Prostate gland (tissue), 2 donors: ENCODE results near the gene FMNL1. TPM values are rescaled to one million over a fixed set of nuclear protein-coding genes. Genes with fewer than 3 reads are reported as not detected.
A peak's percentile ranks its signal among the peaks of the same experiment; 100 is the strongest.

Source experiments
- DNase-seq: peaks from one replicate; pipeline ENCODE4 v3.0.0-alpha.2; 2019; ENCODE audit warnings: low spot score
- H3K27ac ChIP-seq, 2 donors: fragments of 200-600 bp; sonication (generic); 2 replicates each; pipeline ENCODE4 v1.5.1; 2017 to 2019
- H3K27me3 ChIP-seq: fragments of 200-600 bp; sonication (generic); replicated peaks from 2 replicates; pipeline ENCODE4 v1.5.1; 2019; ENCODE audit not compliant: insufficient read depth
- H3K36me3 ChIP-seq, 2 donors: fragments of 200-600 bp; sonication (generic); 1 replicate in 1 of 2; 2 replicates in 1 of 2; pipeline versions ENCODE4 v1.5.1 to v1.8.1; 2017 to 2019
- H3K4me1 ChIP-seq: fragments of 200-600 bp; sonication (generic); replicated peaks from 2 replicates; pipeline ENCODE4 v1.5.1; 2019
- H3K4me3 ChIP-seq, 2 donors: fragments of 200-600 bp; sonication (generic); 2 replicates each; pipeline ENCODE4 v1.5.1; 2017 to 2019
- H3K9me3 ChIP-seq: fragments of 200-600 bp; sonication (generic); 2 replicates; pipeline ENCODE4 v1.5.1; 2017
- CTCF ChIP-seq, 4 experiments: fragments of 200-600 bp in 2 of 4; fragments of 450-650 bp in 2 of 4; sonication (generic) in 2 of 4; IDR thresholded peaks; 1 replicate in 3 of 4; 2 replicates in 1 of 4; pipeline ENCODE4 v1.5.1; 2016 to 2019; ENCODE audit warnings: antibody characterized with exemption in 4 of 4, mild to moderate bottlenecking in 2 of 4, moderate library complexity in 2 of 4
- POLR2A ChIP-seq: fragments of 450-650 bp; IDR thresholded peaks from one replicate; pipeline ENCODE4 v1.6.1; 2016; ENCODE audit warnings: antibody characterized with exemption, mild to moderate bottlenecking
- POLR2AphosphoS5 ChIP-seq: sonication (generic); formaldehyde crosslinking; IDR thresholded peaks from one replicate; pipeline ENCODE4 v1.6.1; 2017; ENCODE audit warnings: antibody characterized with exemption
- WGBS: methylation state at CpG from one replicate; pipeline ENCODE4 v1.1.5; 2018; 5-methylcytosine and 5-hydroxymethylcytosine counted together
- intact Hi-C: fragments of 100-400 bp; cut with DNase I; formaldehyde crosslinking; loops from one replicate; pipeline ENCODE4 v1.14.2; 2022
- total RNA-seq, 2 donors: library from RNA; depleted of rRNA; stranded (reverse); fragments of >200 nt; gene quantifications; one replicate each; pipeline ENCODE4 v1.1.0, GENCODE V29; 2016

FMNL1 gene
- total RNA-seq, 2 donors from 2014 or later: 3.6 to 12.2 TPM

GRCh38 chr17:45236282-45236606 is 14.6 kb downstream of the FMNL1 start:
- Histone ChIP-seq H3K4me1 (peaks cover 8% of the 10 kb centered on the region), H3K4me3 (no peak overlapping the region), H3K27me3 (no peaks in the 10 kb centered on the region), H3K27ac (no peak overlapping the region), H3K36me3 (no peaks in the 10 kb centered on the region), H3K9me3 (no peaks in the 10 kb centered on the region)
- TF ChIP-seq POLR2AphosphoS5: no peak
- no peak for TF ChIP-seq POLR2A
- TF ChIP-seq CTCF (IDR thresholded peaks at IDR 0.05): no peak
- no peak for DNase-seq
- 91% methylated on average over 3 of the region's 5 CpGs for WGBS
- intact Hi-C loops: no loop called here

- Histone ChIP-seq H3K4me3 (no peak overlapping the region), H3K4me1 (peaks cover 10% of the 10 kb centered on the region), H3K36me3 (no peaks in the 10 kb centered on the region), H3K9me3 (no peaks in the 10 kb centered on the region), H3K27me3 (no peaks in the 10 kb centered on the region), H3K27ac (no peak overlapping the region)
- intact Hi-C loops: no loop called here
- WGBS: 92% methylated on average over 2 of the region's 2 CpGs
- DNase-seq: no peak
- TF ChIP-seq POLR2A (no peak), CTCF (IDR thresholded peaks at IDR 0.05) (no peak), POLR2AphosphoS5 (no peak)
Observed at GRCh38 chr17:45237686-45238085, 16.0 kb downstream of the FMNL1 start.

GRCh38 chr17:45238155-45238774 is 16.6 kb downstream of the FMNL1 start:
- no peaks in the 10 kb centered on the region for H3K27me3 ChIP-seq
- no peak overlapping the region for H3K4me3 ChIP-seq
- H3K4me1 ChIP-seq: peaks cover 10% of the 10 kb centered on the region
- WGBS: 93% methylated on average over 7 of the region's 7 CpGs
- intact Hi-C loops: no loop called here
- no peak for TF ChIP-seq POLR2A
- TF ChIP-seq CTCF (IDR thresholded peaks at IDR 0.05): no peak
- no peak for TF ChIP-seq POLR2AphosphoS5
- no peak overlapping the region for H3K27ac ChIP-seq
- DNase-seq: no peak
- H3K36me3 ChIP-seq: no peaks in the 10 kb centered on the region
- no peaks in the 10 kb centered on the region for H3K9me3 ChIP-seq

- H3K27ac ChIP-seq: peak overlapping the region; percentile 49 to 58
- H3K36me3 ChIP-seq: no peaks in the 10 kb centered on the region
- WGBS: 23% methylated on average over 21 of the region's 21 CpGs
- no peak for TF ChIP-seq CTCF (IDR thresholded peaks at IDR 0.05)
- TF ChIP-seq POLR2AphosphoS5: no peak
- TF ChIP-seq POLR2A: no peak
- no peaks in the 10 kb centered on the region for H3K27me3 ChIP-seq
- H3K4me1 ChIP-seq: peaks cover 10% of the 10 kb centered on the region
- intact Hi-C loops: no loop called here
- no peaks in the 10 kb centered on the region for H3K9me3 ChIP-seq
- DNase-seq: peak; percentile 50
- peak overlapping the region; percentile 29 to 36 for H3K4me3 ChIP-seq
Observed at GRCh38 chr17:45240905-45241327, 19.2 kb downstream of the FMNL1 start.

- H3K4me1 ChIP-seq: peaks cover 10% of the 10 kb centered on the region
- H3K4me3 ChIP-seq: peak overlapping the region; percentile 29 to 36
- TF ChIP-seq POLR2A: peak; percentile 21
- no peak for TF ChIP-seq CTCF (IDR thresholded peaks at IDR 0.05)
- no peaks in the 10 kb centered on the region for H3K36me3 ChIP-seq
- peak overlapping the region; percentile 53 to 58 for H3K27ac ChIP-seq
- 20% methylated on average over 38 of the region's 62 CpGs for WGBS
- no peaks in the 10 kb centered on the region for H3K27me3 ChIP-seq
- DNase-seq: peak; percentile 74
- H3K9me3 ChIP-seq: no peaks in the 10 kb centered on the region
- intact Hi-C loops: no loop called here
Observed at GRCh38 chr17:45241328-45242028, 19.8 kb downstream of the FMNL1 start.
